Liver (tissue), 9 donors: ENCODE results near the gene TLR9. TPM values are rescaled to one million over a fixed set of nuclear protein-coding genes. Genes with fewer than 3 reads are reported as not detected.
A peak's percentile ranks its signal among the peaks of the same experiment; 100 is the strongest.

Experiments used
- DNase-seq: peaks from one replicate; pipeline ENCODE4 v3.0.0-alpha.2; 2017; ENCODE audit warnings: low spot score
- H3K27ac ChIP-seq, 2 donors: one replicate each; pipeline ENCODE4 v1.7.0; 2013; ENCODE audit warnings: inconsistent platforms in 2 of 2, low read length in 2 of 2, control low read depth in 1 of 2, low read depth in 1 of 2, mild to moderate bottlenecking in 1 of 2
- H3K27me3 ChIP-seq, 4 donors: one replicate each; pipeline versions ENCODE4 v1.6.1 to v1.7.0; 2013; ENCODE audit warnings: low read length in 3 of 4, inconsistent platforms in 1 of 4, mild to moderate bottlenecking in 1 of 4, moderate library complexity in 1 of 4; ENCODE audit not compliant: control insufficient read depth in 4 of 4, insufficient read depth in 4 of 4
- H3K36me3 ChIP-seq, 4 donors: one replicate each; pipeline versions ENCODE4 v1.6.1 to v1.7.0; 2013; ENCODE audit warnings: low read length in 3 of 4, mild to moderate bottlenecking in 3 of 4, low read depth in 1 of 4, moderate library complexity in 1 of 4; ENCODE audit not compliant: control insufficient read depth in 4 of 4, insufficient read depth in 3 of 4
- H3K4me1 ChIP-seq, 4 donors: one replicate each; pipeline versions ENCODE4 v1.6.1 to v1.7.0; 2013; ENCODE audit warnings: low read length in 3 of 4, mild to moderate bottlenecking in 3 of 4, moderate library complexity in 1 of 4; ENCODE audit not compliant: control insufficient read depth in 4 of 4, insufficient read depth in 4 of 4
- H3K4me3 ChIP-seq, 3 donors: one replicate each; pipeline versions ENCODE4 v1.6.1 to v1.7.0; 2013; ENCODE audit warnings: low read length in 3 of 3, control low read depth in 1 of 3, low read depth in 1 of 3, mild to moderate bottlenecking in 1 of 3
- H3K9ac ChIP-seq, 2 donors: one replicate each; pipeline ENCODE4 v1.7.0; 2013; ENCODE audit warnings: low read length in 2 of 2, mild to moderate bottlenecking in 2 of 2, moderate library complexity in 2 of 2, control low read depth in 1 of 2, low read depth in 1 of 2
- H3K9me3 ChIP-seq, 4 donors: one replicate each; pipeline versions ENCODE4 v1.6.1 to v1.7.0; 2013; ENCODE audit warnings: low read length in 3 of 4; ENCODE audit not compliant: control insufficient read depth in 4 of 4
- ATF3 ChIP-seq: IDR thresholded peaks from 2 replicates; pipeline ENCODE4 v1.6.1; 2016; ENCODE audit warnings: antibody characterized with exemption
- CTCF ChIP-seq: fragments of 150-350 bp; IDR thresholded peaks from 2 replicates; pipeline ENCODE4 v1.5.1; 2017; ENCODE audit warnings: improper control_type of control experiment, low read depth, low read length; ENCODE audit not compliant: missing input control
- EGR1 ChIP-seq, 2 donors: IDR thresholded peaks; 2 replicates each; pipeline ENCODE4 v1.6.1; 2016 to 2018; ENCODE audit warnings: antibody characterized with exemption in 2 of 2, low read depth in 2 of 2
- FOXA1 ChIP-seq: IDR thresholded peaks from 2 replicates; pipeline ENCODE4 v1.6.1; 2016; ENCODE audit warnings: antibody characterized with exemption
- FOXA2 ChIP-seq: IDR thresholded peaks from 2 replicates; pipeline ENCODE4 v1.6.1; 2016; ENCODE audit warnings: antibody characterized with exemption
- GABPA ChIP-seq, 2 donors: IDR thresholded peaks in 1 of 2; conservative IDR thresholded peaks in 1 of 2; 2 replicates each; pipeline ENCODE4 v1.6.1; 2016; ENCODE audit warnings: antibody characterized with exemption in 2 of 2, mild to moderate bottlenecking in 1 of 2, moderate library complexity in 1 of 2
- HNF4A ChIP-seq, 2 donors: conservative IDR thresholded peaks; 2 replicates each; pipeline ENCODE4 v1.6.1; 2016; ENCODE audit warnings: antibody characterized with exemption in 2 of 2, mild to moderate bottlenecking in 2 of 2
- HNF4G ChIP-seq: IDR thresholded peaks from 2 replicates; pipeline ENCODE4 v1.6.1; 2016; ENCODE audit warnings: antibody characterized with exemption
- JUND ChIP-seq, 2 donors: IDR thresholded peaks; 2 replicates each; pipeline ENCODE4 v1.6.1; 2016; ENCODE audit warnings: antibody characterized with exemption in 2 of 2
- NR2F2 ChIP-seq: IDR thresholded peaks from 2 replicates; pipeline ENCODE4 v1.6.1; 2016; ENCODE audit warnings: antibody characterized with exemption
- REST ChIP-seq: IDR thresholded peaks from 2 replicates; pipeline ENCODE4 v1.6.1; 2016; ENCODE audit warnings: antibody characterized with exemption, mild to moderate bottlenecking
- RXRA ChIP-seq, 2 donors: IDR thresholded peaks; 2 replicates each; pipeline ENCODE4 v1.6.1; 2017 to 2018; ENCODE audit warnings: antibody characterized with exemption in 2 of 2, mild to moderate bottlenecking in 1 of 2
- SP1 ChIP-seq: IDR thresholded peaks from 2 replicates; pipeline ENCODE4 v1.6.1; 2018; ENCODE audit warnings: antibody characterized with exemption, mild to moderate bottlenecking
- WGBS: extraction: QIAGEN DNeasy Blood & Tissue Kit; methylation state at CpG from one replicate; pipeline ENCODE4 v1.1.7; 2013; 5-methylcytosine and 5-hydroxymethylcytosine counted together
- polyA plus RNA-seq, 2 donors: library from polyadenylated mRNA; stranded (reverse) in 1 of 2; unstranded in 1 of 2; fragments of 200-250 nt in 1 of 2; fragments of >200 nt in 1 of 2; fragmentation: Nextera tagmentation in 1 of 2; extraction: Ambion mirVana in 1 of 2; gene quantifications; one replicate each; pipeline versions ENCODE4 v1.2.1 to v1.2.3, GENCODE V29; 2013 to 2015
- total RNA-seq, 2 donors: library from RNA; depleted of rRNA; stranded (reverse); fragments of >200 nt; gene quantifications; one replicate each; pipeline ENCODE4 v1.2.3, GENCODE V29; 2014
- TF ChIP-seq, protein P1 (sequence below): IDR thresholded peaks from 2 replicates; pipeline ENCODE4 v1.6.1; 2016; ENCODE audit warnings: antibody characterized with exemption
- TF ChIP-seq, protein P2 (sequence below): IDR thresholded peaks from 2 replicates; pipeline ENCODE4 v1.6.1; 2016; ENCODE audit warnings: antibody characterized with exemption
- donor health status: healthy.
- donor health status: healthy.
- donor health status: healthy.
- donor health status: healthy.
- donor health status: healthy.

The TLR9 gene
- total and polyA plus RNA-seq, 4 donors: 0.02 TPM; not detected in 3

DNA sequence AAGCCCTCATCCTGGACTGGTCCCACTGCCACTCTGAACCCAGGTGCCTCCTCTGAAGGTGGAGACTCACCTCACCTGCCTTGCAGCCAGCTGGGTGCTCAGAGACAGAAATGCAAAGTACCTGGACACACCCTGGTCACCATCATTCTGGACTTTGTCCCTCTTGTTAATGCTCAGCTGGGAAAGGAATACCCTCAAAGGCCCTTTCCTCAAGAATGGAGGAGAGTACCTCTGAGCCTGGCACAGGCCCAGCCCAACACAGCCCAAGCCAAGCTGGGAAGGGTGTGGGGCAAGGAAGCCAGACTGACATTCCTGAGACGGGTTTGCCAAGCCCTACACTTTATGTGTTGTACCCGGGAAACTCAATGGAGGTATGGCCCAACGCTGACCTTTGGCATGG is 28.5 kb downstream of the TLR9 start:
- WGBS: 77% methylated on average over 3 of the region's 3 CpGs
- DNase-seq: no peak
- Histone ChIP-seq H3K4me3 (no peak overlapping the region), H3K27ac (peak overlapping the region in 1 of 2 donors; percentile 11), H3K4me1 (peaks cover 6 to 41% (median 26%) of the 10 kb centered on the region in 4 donors), H3K27me3 (no peaks in the 10 kb centered on the region), H3K36me3 (peaks cover 0 to 7% (median 4%) of the 10 kb centered on the region in 4 donors), H3K9ac (no peak overlapping the region), H3K9me3 (no peaks in the 10 kb centered on the region)
- TF ChIP-seq FOXA1 (no peak), CTCF (no peak), REST (no peak), GABPA (IDR thresholded peaks at IDR 0.05 in 1 of 2, conservative IDR thresholded peaks at IDR 0.05 in 1 of 2) (no peak), HNF4G (peak; percentile 17), NR2F2 (no peak)

GRCh38 chr3:52195823-52196331 is 29.6 kb downstream of the TLR9 start:
- Histone ChIP-seq H3K36me3 (peaks cover 0 to 5% (median 0%) of the 10 kb centered on the region in 4 donors), H3K27me3 (no peaks in the 10 kb centered on the region), H3K9ac (no peak overlapping the region), H3K27ac (peak overlapping the region; percentile 55 to 68), H3K4me3 (no peak overlapping the region), H3K9me3 (no peaks in the 10 kb centered on the region), H3K4me1 (peaks cover 6 to 35% (median 18%) of the 10 kb centered on the region in 4 donors)
- 74% methylated on average over 10 of the region's 10 CpGs for WGBS
- TF ChIP-seq, protein P1, sequence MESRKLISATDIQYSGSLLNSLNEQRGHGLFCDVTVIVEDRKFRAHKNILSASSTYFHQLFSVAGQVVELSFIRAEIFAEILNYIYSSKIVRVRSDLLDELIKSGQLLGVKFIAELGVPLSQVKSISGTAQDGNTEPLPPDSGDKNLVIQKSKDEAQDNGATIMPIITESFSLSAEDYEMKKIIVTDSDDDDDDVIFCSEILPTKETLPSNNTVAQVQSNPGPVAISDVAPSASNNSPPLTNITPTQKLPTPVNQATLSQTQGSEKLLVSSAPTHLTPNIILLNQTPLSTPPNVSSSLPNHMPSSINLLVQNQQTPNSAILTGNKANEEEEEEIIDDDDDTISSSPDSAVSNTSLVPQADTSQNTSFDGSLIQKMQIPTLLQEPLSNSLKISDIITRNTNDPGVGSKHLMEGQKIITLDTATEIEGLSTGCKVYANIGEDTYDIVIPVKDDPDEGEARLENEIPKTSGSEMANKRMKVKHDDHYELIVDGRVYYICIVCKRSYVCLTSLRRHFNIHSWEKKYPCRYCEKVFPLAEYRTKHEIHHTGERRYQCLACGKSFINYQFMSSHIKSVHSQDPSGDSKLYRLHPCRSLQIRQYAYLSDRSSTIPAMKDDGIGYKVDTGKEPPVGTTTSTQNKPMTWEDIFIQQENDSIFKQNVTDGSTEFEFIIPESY: no peak
- TF ChIP-seq CTCF: no peak
- TF ChIP-seq GABPA (IDR thresholded peaks at IDR 0.05 in 1 of 2, conservative IDR thresholded peaks at IDR 0.05 in 1 of 2): no peak
- TF ChIP-seq JUND (IDR thresholded peaks at IDR 0.05): peak; percentile 36 to 47
- TF ChIP-seq ATF3: no peak
- TF ChIP-seq, protein P2, sequence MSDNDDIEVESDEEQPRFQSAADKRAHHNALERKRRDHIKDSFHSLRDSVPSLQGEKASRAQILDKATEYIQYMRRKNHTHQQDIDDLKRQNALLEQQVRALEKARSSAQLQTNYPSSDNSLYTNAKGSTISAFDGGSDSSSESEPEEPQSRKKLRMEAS: peak; percentile 45
- TF ChIP-seq FOXA2: no peak
- no peak for TF ChIP-seq EGR1 (IDR thresholded peaks at IDR 0.05; ENCODE audit: low read depth in 2 of 2)
- TF ChIP-seq FOXA1: no peak
- peak; percentile 59 for TF ChIP-seq SP1
- no peak for TF ChIP-seq NR2F2
- TF ChIP-seq RXRA (IDR thresholded peaks at IDR 0.05): peak; percentile 13 to 53
- TF ChIP-seq HNF4G: no peak
- peak in 1 of 2 donors; percentile 25 for TF ChIP-seq HNF4A (conservative IDR thresholded peaks at IDR 0.05)
- TF ChIP-seq REST: no peak
- no peak for DNase-seq
